Vagina (tissue), 2 donors: ENCODE results near the gene RSU1. TPM values are rescaled to one million over a fixed set of nuclear protein-coding genes. Genes with fewer than 3 reads are reported as not detected.

Experiments
- DNase-seq, 2 donors: peaks; one replicate each; pipeline ENCODE4 v3.0.0-alpha.2; 2017; ENCODE audit errors: extremely low spot score in 2 of 2
- H3K27ac ChIP-seq: fragments of 200-600 bp; sonication (generic); one replicate; pipeline ENCODE4 v1.5.1; 2019
- H3K27me3 ChIP-seq: fragments of 200-600 bp; sonication (generic); one replicate; pipeline ENCODE4 v1.5.1; 2019
- H3K36me3 ChIP-seq, 2 donors: fragments of 200-600 bp; sonication (generic); one replicate each; pipeline ENCODE4 v1.5.1; 2017 to 2019
- H3K4me1 ChIP-seq: fragments of 200-600 bp; sonication (generic); one replicate; pipeline ENCODE4 v1.5.1; 2019
- H3K4me3 ChIP-seq, 2 donors: fragments of 200-600 bp; sonication (generic); 1 replicate in 1 of 2; 2 replicates in 1 of 2; pipeline ENCODE4 v1.5.1; 2016 to 2019
- H3K9me3 ChIP-seq: fragments of 200-600 bp; sonication (generic); one replicate; pipeline ENCODE4 v1.5.1; 2019
- CTCF ChIP-seq, 3 experiments: fragments of 450-650 bp in 2 of 3; fragments of 200-600 bp in 1 of 3; sonication (generic) in 1 of 3; IDR thresholded peaks; one replicate each; pipeline ENCODE4 v1.5.1; 2017 to 2019; ENCODE audit warnings: antibody characterized with exemption in 3 of 3, mild to moderate bottlenecking in 2 of 3, moderate library complexity in 2 of 3
- POLR2A ChIP-seq, 2 donors: fragments of 450-650 bp; IDR thresholded peaks; one replicate each; pipeline ENCODE4 v1.6.1; 2017; ENCODE audit warnings: antibody characterized with exemption in 2 of 2, mild to moderate bottlenecking in 2 of 2, moderate library complexity in 2 of 2
- POLR2AphosphoS5 ChIP-seq, 2 donors: sonication (generic); formaldehyde crosslinking; IDR thresholded peaks; one replicate each; pipeline ENCODE4 v1.9.0; 2017; ENCODE audit warnings: antibody characterized with exemption in 2 of 2, mild to moderate bottlenecking in 2 of 2, low read depth in 1 of 2; ENCODE audit not compliant: insufficient read depth in 1 of 2
- intact Hi-C: fragments of 100-400 bp; cut with DNase I; formaldehyde crosslinking; loops from one replicate; pipeline ENCODE4 v1.15.1; 2023
- total RNA-seq: library from RNA; depleted of rRNA; stranded (reverse); fragments of >200 nt; gene quantifications from one replicate; pipeline ENCODE4 v1.2.3, GENCODE V29; 2016

RSU1 gene
- total RNA-seq, 1 donor from 2014 or later, result 50.3 TPM

- H3K9me3 ChIP-seq, result no peaks in the 10 kb centered on the region
- no peak overlapping the region for H3K27ac ChIP-seq
- no peak overlapping the region for H3K4me3 ChIP-seq
- no peaks in the 10 kb centered on the region for H3K4me1 ChIP-seq
- intact Hi-C loops, result loop anchor here (5.0 kb wide), 1 partner anchor 409 kb away; no protein-coding TSS in a partner anchor
- H3K27me3 ChIP-seq, result no peaks in the 10 kb centered on the region
- TF ChIP-seq POLR2AphosphoS5 (IDR thresholded peaks at IDR 0.05; ENCODE audit: insufficient read depth in 1 of 2, low read depth in 1 of 2), result peak in 1 of 2 donors; percentile 25
- peak in 2 of 3 experiments; percentile 44 to 75 for TF ChIP-seq CTCF (IDR thresholded peaks at IDR 0.05)
- TF ChIP-seq POLR2A (IDR thresholded peaks at IDR 0.05), result no peak
- DNase-seq, result no peak
- no peaks in the 10 kb centered on the region for H3K36me3 ChIP-seq
Observed at GRCh38 chr10:16843252-16843870, 26.1 kb upstream of the RSU1 start.

GRCh38 chr10:16835228-16835627, 18.0 kb upstream of the RSU1 start:
- Histone ChIP-seq H3K27ac (no peak overlapping the region), H3K27me3 (no peaks in the 10 kb centered on the region), H3K4me3 (no peak overlapping the region), H3K9me3 (no peaks in the 10 kb centered on the region), H3K36me3 (no peaks in the 10 kb centered on the region), H3K4me1 (no peaks in the 10 kb centered on the region)
- no peak for DNase-seq
- TF ChIP-seq CTCF (IDR thresholded peaks at IDR 0.05) (no peak), POLR2A (IDR thresholded peaks at IDR 0.05) (no peak), POLR2AphosphoS5 (IDR thresholded peaks at IDR 0.05; ENCODE audit: insufficient read depth in 1 of 2, low read depth in 1 of 2) (no peak)
- intact Hi-C loops, result loop anchor here (10.0 kb wide), 1 partner anchor 590 kb away; no protein-coding TSS in a partner anchor

GRCh38 chr10:16832351-16833080, 15.3 kb upstream of the RSU1 start:
- TF ChIP-seq CTCF (IDR thresholded peaks at IDR 0.05), result no peak
- TF ChIP-seq POLR2AphosphoS5 (IDR thresholded peaks at IDR 0.05; ENCODE audit: insufficient read depth in 1 of 2, low read depth in 1 of 2), result no peak
- no peak for TF ChIP-seq POLR2A (IDR thresholded peaks at IDR 0.05)
- intact Hi-C loops, result loop anchor here (10.0 kb wide), 1 partner anchor 592 kb away; no protein-coding TSS in a partner anchor

GRCh38 chr10:16828701-16829175, 11.5 kb upstream of the RSU1 start:
- no peak for TF ChIP-seq POLR2AphosphoS5 (IDR thresholded peaks at IDR 0.05; ENCODE audit: insufficient read depth in 1 of 2, low read depth in 1 of 2)
- TF ChIP-seq CTCF (IDR thresholded peaks at IDR 0.05), result no peak
- no peak overlapping the region for H3K27ac ChIP-seq
- H3K4me3 ChIP-seq, result no peak overlapping the region
- DNase-seq, result no peak
- H3K27me3 ChIP-seq, result no peaks in the 10 kb centered on the region
- no peaks in the 10 kb centered on the region for H3K36me3 ChIP-seq
- intact Hi-C loops, result no loop called here
- no peaks in the 10 kb centered on the region for H3K4me1 ChIP-seq
- no peaks in the 10 kb centered on the region for H3K9me3 ChIP-seq

More at GRCh38 chr10:16832351-16833080, 15.3 kb upstream of the RSU1 start:
- no peaks in the 10 kb centered on the region for H3K9me3 ChIP-seq
- no peak overlapping the region for H3K4me3 ChIP-seq
- peak overlapping the region; percentile 53 for H3K27ac ChIP-seq
- DNase-seq, result no peak
- no peaks in the 10 kb centered on the region for H3K36me3 ChIP-seq
- H3K4me1 ChIP-seq, result no peaks in the 10 kb centered on the region
- H3K27me3 ChIP-seq, result no peaks in the 10 kb centered on the region
